GM20431 (cell line): ENCODE data around the gene THNSL1.
"Not testable (repeated sequence)": the region's sequence is repeated elsewhere in the genome, so short reads cannot be mapped to it uniquely, and the experiment has no call there.

ENCODE experiments used
- in situ Hi-C: fragments of 300-500 bp; cut with MseI, MboI; formaldehyde crosslinking; loops from one replicate; pipeline ENCODE4 v1.15.0; 2020; ENCODE audit warnings: low sequenced_read_pairs; ENCODE audit not compliant: unreplicated experiment

THNSL1 gene

GRCh38 chr10:24993237-24993958, 23.0 kb upstream of the THNSL1 start:
- in situ Hi-C loops, result no loop called here

DNA sequence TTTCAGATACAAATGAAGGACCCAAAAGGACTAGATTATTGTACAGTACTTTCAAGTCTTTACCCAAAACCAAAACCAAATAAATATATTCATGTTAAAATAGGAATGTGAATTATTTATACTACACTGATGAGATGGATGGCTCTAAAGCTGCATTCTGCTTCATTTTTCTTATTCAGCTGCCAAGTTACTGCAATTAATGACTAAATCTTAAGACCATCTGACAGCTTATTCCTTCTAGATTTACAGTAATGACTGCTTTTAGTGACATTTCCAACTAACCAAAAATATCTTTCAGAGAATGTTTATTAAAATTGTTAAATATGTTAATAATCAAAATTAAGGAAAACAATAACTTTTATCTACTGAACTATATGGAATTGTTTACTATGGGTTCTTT, 21.3 kb upstream of the THNSL1 start:
- in situ Hi-C loops, result no loop called here

DNA sequence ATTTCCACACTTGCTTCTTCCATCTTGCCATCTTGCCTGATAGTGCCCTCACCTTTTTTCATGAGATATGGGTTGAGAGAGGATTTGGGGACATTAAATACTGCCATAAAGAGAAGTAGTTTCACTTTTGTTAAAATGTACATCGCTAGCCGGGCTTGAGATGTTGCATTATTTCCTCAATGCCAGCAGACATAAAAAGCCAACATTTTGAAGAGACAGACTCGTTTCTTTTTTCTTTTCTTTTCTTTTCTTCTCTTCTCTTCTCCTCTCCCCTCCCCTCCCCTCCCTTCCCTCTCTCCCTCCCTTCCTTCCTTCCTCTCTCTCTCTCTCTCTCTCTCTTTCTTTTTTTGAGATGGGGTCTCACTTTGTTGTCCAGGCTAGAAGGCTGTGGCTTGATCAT, 18.4 kb upstream of the THNSL1 start:
- in situ Hi-C loops, result no loop called here

- in situ Hi-C loops, result not testable (repeated sequence)
These were observed 4.8 kb upstream of the THNSL1 start for GRCh38 chr10:25011591-25011990.

GRCh38 chr10:25014579-25014978, 1.8 kb upstream of the THNSL1 start:
- in situ Hi-C loops, result no loop called here

DNA sequence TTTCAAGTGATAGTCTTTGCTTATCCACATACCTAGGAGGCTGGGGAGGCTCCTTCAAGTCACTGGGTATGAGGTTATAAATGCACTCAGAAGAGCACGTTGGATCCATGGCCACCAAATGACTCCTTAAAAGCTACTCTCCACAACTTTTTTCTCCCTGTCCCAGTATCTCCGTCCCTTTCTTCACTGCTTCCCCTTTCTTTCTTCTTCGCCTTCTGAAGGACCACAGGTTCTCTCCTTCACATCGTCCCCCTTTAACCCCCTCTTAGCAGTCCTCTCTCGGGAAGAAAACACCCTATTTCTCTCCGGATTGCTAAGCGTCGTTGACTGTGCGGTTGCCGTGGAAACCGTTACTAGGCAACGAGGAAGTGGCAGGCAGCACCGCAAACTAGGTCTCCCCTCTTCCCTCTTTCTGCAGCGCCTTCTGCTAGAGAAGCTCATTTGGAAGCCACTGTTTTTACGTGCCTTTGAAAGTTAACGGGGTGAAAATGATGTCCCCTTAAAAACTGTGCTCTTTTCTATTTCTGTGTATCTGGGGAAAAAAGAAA, 510 bp upstream of the THNSL1 start, which contains the start of gene ENKUR:
TSS of gene ENKUR (minus strand) at position 331 of the 548 bp plus-strand sequence. CDS start at position 109, 222 bp downstream.
- in situ Hi-C loops, result no loop called here

- in situ Hi-C loops, result no loop called here
These were observed 760 bp downstream of the THNSL1 start for GRCh38 chr10:25017154-25017590.

GRCh38 chr10:25017661-25018060, 1.2 kb downstream of the THNSL1 start:
- in situ Hi-C loops, result no loop called here

GRCh38 chr10:25018703-25019102, 2.3 kb downstream of the THNSL1 start:
- in situ Hi-C loops, result no loop called here

- in situ Hi-C loops, result no loop called here
These were observed 6.9 kb downstream of the THNSL1 start for GRCh38 chr10:25023278-25023677.

DNA sequence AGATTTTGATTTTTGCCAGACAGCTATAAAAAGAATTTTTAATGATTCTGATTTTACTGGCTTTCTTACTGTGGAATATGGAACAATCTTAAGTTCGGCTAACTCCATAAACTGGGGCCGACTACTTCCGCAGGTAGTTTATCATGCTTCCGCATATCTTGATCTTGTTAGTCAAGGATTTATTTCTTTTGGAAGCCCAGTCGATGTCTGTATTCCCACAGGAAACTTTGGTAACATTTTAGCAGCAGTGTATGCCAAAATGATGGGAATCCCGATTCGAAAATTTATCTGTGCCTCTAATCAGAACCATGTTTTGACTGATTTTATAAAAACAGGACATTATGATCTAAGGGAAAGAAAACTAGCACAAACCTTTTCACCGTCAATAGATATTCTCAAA, 8.1 kb downstream of the THNSL1 start:
- in situ Hi-C loops, result no loop called here

GRCh38 chr10:25026463-25026862, 10.1 kb downstream of the THNSL1 start:
- in situ Hi-C loops, result no loop called here

GRCh38 chr10:25028711-25029110, 12.3 kb downstream of the THNSL1 start:
- in situ Hi-C loops, result no loop called here

- in situ Hi-C loops, result no loop called here
These were observed 13.1 kb downstream of the THNSL1 start for GRCh38 chr10:25029519-25029918.

DNA sequence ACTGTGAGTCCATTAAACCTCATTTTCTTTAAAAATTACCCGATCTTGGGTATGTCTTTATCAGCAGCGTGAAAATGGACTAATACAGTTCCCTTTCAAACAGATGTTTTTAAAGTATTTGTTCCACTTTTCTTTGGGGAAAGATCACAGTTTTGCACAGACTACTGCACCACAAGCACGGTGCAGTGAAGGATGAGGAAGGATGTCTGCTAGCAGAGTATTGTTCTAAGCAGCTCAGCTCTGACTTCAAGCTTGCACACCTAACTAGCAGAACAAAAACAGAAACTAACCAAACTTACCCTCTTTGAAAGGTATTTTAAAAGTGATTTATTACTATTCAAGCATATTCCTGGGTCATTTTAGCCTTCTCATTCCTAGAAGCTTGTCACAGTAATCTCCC, 20.0 kb downstream of the THNSL1 start:
- in situ Hi-C loops, result no loop called here

DNA sequence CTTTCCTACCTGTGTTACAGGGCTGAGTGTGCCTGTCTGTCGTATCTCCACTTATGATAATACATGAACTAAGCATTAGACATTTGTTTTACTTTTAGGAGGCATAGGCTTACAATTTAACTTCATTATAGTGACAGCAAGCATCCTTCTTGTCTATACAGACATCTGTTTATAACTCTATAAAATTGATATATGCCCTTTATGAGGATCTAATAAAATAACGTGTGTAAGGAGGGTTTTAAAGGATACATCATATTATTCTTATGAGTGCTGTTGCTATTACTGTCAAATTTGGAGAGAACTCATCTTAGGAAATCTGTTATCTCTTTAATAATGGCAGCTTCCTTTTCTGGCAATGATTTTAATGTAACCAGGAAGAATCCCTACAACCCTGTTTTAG, 21.9 kb downstream of the THNSL1 start:
- in situ Hi-C loops, result no loop called here

- in situ Hi-C loops, result no loop called here
These were observed 23.1 kb downstream of the THNSL1 start for GRCh38 chr10:25039531-25039930.

GRCh38 chr10:25046641-25047040, 30.2 kb downstream of the THNSL1 start:
- in situ Hi-C loops, result no loop called here

- in situ Hi-C loops, result no loop called here
These were observed 30.7 kb downstream of the THNSL1 start for GRCh38 chr10:25047088-25047487.

GRCh38 chr10:25047591-25048301, 31.3 kb downstream of the THNSL1 start:
- in situ Hi-C loops, result no loop called here

- in situ Hi-C loops, result no loop called here
These were observed 32.0 kb downstream of the THNSL1 start for GRCh38 chr10:25048450-25048849.
